H1 (cell line): Measurements from ENCODE around the gene PAK6. TPM values are rescaled to one million over a fixed set of nuclear protein-coding genes. Genes with fewer than 3 reads are reported as not detected.

ENCODE experiments used
- ASH2L ChIP-seq: fragments of 200-600, 300-600 bp; sonication (generic); IDR thresholded peaks from one replicate; pipeline ENCODE4 v1.7.1; 2017; ENCODE audit warnings: low read length
- BCL11A ChIP-seq, 2 experiments: IDR thresholded peaks; one replicate each; pipeline ENCODE4 v1.6.1; 2011; ENCODE audit warnings: low read depth in 2 of 2, low read length in 2 of 2, mild to moderate bottlenecking in 2 of 2
- CBX5 ChIP-seq: fragments of 300-800, 300-1000 bp; sonication (generic); IDR thresholded peaks from 2 replicates; pipeline ENCODE4 v1.7.1; 2016; ENCODE audit warnings: antibody characterized with exemption, low read length, low read depth
- CEBPB ChIP-seq: IDR thresholded peaks from 2 replicates; pipeline ENCODE4 v1.6.1; 2012; ENCODE audit warnings: low read depth, low read length
- CHD2 ChIP-seq: IDR thresholded peaks from 2 replicates; pipeline ENCODE4 v1.6.1; 2012; ENCODE audit warnings: low read length, improper control_type of control experiment
- E2F6 ChIP-seq: IDR thresholded peaks from 2 replicates; pipeline ENCODE4 v1.6.1; 2012; ENCODE audit warnings: inconsistent platforms
- EZH2 ChIP-seq: fragments of 200-600 bp; sonication (generic); IDR thresholded peaks from 2 replicates; pipeline ENCODE4 v1.7.1; 2012; ENCODE audit warnings: low read depth, mild to moderate bottlenecking, moderate library complexity, low read length, inconsistent platforms; ENCODE audit not compliant: severe bottlenecking
- FOSL1 ChIP-seq: IDR thresholded peaks from 2 replicates; pipeline ENCODE4 v1.6.1; 2011; ENCODE audit warnings: mild to moderate bottlenecking, low read depth, low read length, moderate library complexity; ENCODE audit not compliant: insufficient read depth
- GTF2F1 ChIP-seq: IDR thresholded peaks from 2 replicates; pipeline ENCODE4 v1.6.1; 2012; ENCODE audit warnings: low read depth, low read length, improper control_type of control experiment, borderline replicate concordance
- HDAC2 ChIP-seq, 2 experiments: fragments of 300-600 bp in 1 of 2; sonication (generic) in 1 of 2; IDR thresholded peaks; 2 replicates each; pipeline ENCODE4 v1.6.1; 2011 to 2012; ENCODE audit warnings: low read depth in 2 of 2, low read length in 2 of 2, mild to moderate bottlenecking in 2 of 2, moderate library complexity in 2 of 2, borderline replicate concordance in 1 of 2, inconsistent platforms in 1 of 2
- KDM1A ChIP-seq: fragments of 200-600, 300-600 bp; sonication (generic); IDR thresholded peaks from 2 replicates; pipeline ENCODE4 v1.7.1; 2016; ENCODE audit warnings: mild to moderate bottlenecking, low read length, borderline replicate concordance
- KDM5A ChIP-seq: fragments of 200-600 bp; IDR thresholded peaks from 2 replicates; pipeline ENCODE4 v1.7.1; 2012; ENCODE audit warnings: mild to moderate bottlenecking, low read length, inconsistent platforms, mixed read lengths
- POU5F1 ChIP-seq: IDR thresholded peaks from 2 replicates; pipeline ENCODE4 v1.6.1; 2011; ENCODE audit warnings: low read depth, mild to moderate bottlenecking, low read length, moderate library complexity
- RBBP5 ChIP-seq: IDR thresholded peaks from 2 replicates; pipeline ENCODE4 v1.7.1; 2012; ENCODE audit warnings: low read depth, mild to moderate bottlenecking, inconsistent platforms, low read length, moderate library complexity, borderline replicate concordance
- RNF2 ChIP-seq: fragments of 200-900, 300-1000 bp; sonication (generic); IDR thresholded peaks from 2 replicates; pipeline ENCODE4 v1.7.1; 2016; ENCODE audit warnings: borderline replicate concordance, low read depth, mild to moderate bottlenecking, antibody characterized with exemption, low read length; ENCODE audit not compliant: poor library complexity, severe bottlenecking; ENCODE audit errors: missing control alignments
- SIRT6 ChIP-seq: IDR thresholded peaks from one replicate; pipeline ENCODE4 v1.7.1; 2012; ENCODE audit warnings: low read length, inconsistent platforms
- SP2 ChIP-seq: IDR thresholded peaks from 2 replicates; pipeline ENCODE4 v1.6.1; 2012; ENCODE audit warnings: mild to moderate bottlenecking, low read length, inconsistent platforms
- TAF7 ChIP-seq: optimal IDR thresholded peaks from 2 replicates; pipeline ENCODE3; 2011; ENCODE audit warnings: low read depth, mild to moderate bottlenecking, inconsistent platforms, low read length, moderate library complexity, borderline replicate concordance
- TCF12 ChIP-seq: IDR thresholded peaks from 2 replicates; pipeline ENCODE4 v1.6.1; 2011; ENCODE audit warnings: low read depth, mild to moderate bottlenecking, low read length
- YY1 ChIP-seq: IDR thresholded peaks from 2 replicates; pipeline ENCODE4 v1.6.1; 2011; ENCODE audit warnings: low read depth, mild to moderate bottlenecking, low read length
- ZNF274 ChIP-seq: IDR thresholded peaks from 2 replicates; pipeline ENCODE4 v1.7.0; 2012; ENCODE audit warnings: low read length, borderline replicate concordance; ENCODE audit errors: extremely low read depth
- polyA plus RNA-seq, 7 experiments: library from polyadenylated mRNA; depleted of rRNA in 3 of 7; stranded (reverse) in 5 of 7; unstranded in 2 of 7; fragments of >200 nt in 5 of 7; fragments of 200-250 nt in 2 of 7; gene quantifications; 1 replicate in 5 of 7; 2 replicates in 1 of 7; 4 replicates in 1 of 7; pipeline versions ENCODE4 v1.2.1 to v1.2.3, GENCODE V29; 2011 to 2013; ENCODE audit warnings: missing spikeins in 2 of 7, mixed read lengths in 2 of 7
- total RNA-seq: library from RNA; stranded (reverse); fragmentation: NEBNext Ultra II Directional; extraction: Animal tissue kit (Norgen Biotek cat#: 25700); gene quantifications from 2 replicates; pipeline ENCODE4 v1.2.1, GENCODE V29; 2021
- TF ChIP-seq, protein P1 (sequence below): IDR thresholded peaks from 2 replicates; pipeline ENCODE4 v1.6.1; 2012; ENCODE audit warnings: low read length, inconsistent platforms

PAK6 gene
- total and polyA plus RNA-seq, 2 of the 8 experiments (the other 6 are each of a cell fraction or from before 2014, with no cell fraction given) = 6.9 to 9.4 TPM

- TF ChIP-seq RBBP5 (peak; percentile 61; the same call in 1 of the 2 replicates), KDM1A (no peak), ASH2L (peak; percentile 43), TCF12 (no peak), CEBPB (no peak), CBX5 (no peak), SIRT6 (no peak), GTF2F1 (no peak), SP2 (no peak), ZNF274 (no peak), POU5F1 (no peak), HDAC2 (IDR thresholded peaks at IDR 0.05; ENCODE audit: borderline replicate concordance in 1 of 2, low read depth in 2 of 2, low read length in 2 of 2) (no peak), FOSL1 (no peak), BCL11A (IDR thresholded peaks at IDR 0.05; ENCODE audit: low read depth in 2 of 2, low read length in 2 of 2) (no peak), YY1 (no peak), RNF2 (no peak), EZH2 (peak; percentile 54), CHD2 (no peak), TAF7 (no peak), E2F6 (peak; percentile 96), KDM5A (no peak)
- TF ChIP-seq, protein P1, sequence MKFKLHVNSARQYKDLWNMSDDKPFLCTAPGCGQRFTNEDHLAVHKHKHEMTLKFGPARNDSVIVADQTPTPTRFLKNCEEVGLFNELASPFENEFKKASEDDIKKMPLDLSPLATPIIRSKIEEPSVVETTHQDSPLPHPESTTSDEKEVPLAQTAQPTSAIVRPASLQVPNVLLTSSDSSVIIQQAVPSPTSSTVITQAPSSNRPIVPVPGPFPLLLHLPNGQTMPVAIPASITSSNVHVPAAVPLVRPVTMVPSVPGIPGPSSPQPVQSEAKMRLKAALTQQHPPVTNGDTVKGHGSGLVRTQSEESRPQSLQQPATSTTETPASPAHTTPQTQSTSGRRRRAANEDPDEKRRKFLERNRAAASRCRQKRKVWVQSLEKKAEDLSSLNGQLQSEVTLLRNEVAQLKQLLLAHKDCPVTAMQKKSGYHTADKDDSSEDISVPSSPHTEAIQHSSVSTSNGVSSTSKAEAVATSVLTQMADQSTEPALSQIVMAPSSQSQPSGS = no peak
Measured at GRCh38 chr15:40252438-40253166, 13.7 kb downstream of the PAK6 start (continued).
